Uterus (tissue), 4 donors: ENCODE results near the gene UBN1. TPM values are rescaled to one million over a fixed set of nuclear protein-coding genes. Genes with fewer than 3 reads are reported as not detected.

Source experiments
- DNase-seq, 2 donors: peaks; one replicate each; pipeline ENCODE4 v3.0.0-alpha.2; 2019 to 2020
- H3K27ac ChIP-seq, 2 donors: fragments of 200-600 bp; sonication (generic); 1 replicate in 1 of 2; 2 replicates in 1 of 2; pipeline ENCODE4 v1.5.1; 2016 to 2018
- H3K27me3 ChIP-seq, 2 donors: fragments of 200-600 bp; sonication (generic); one replicate each; pipeline ENCODE4 v1.5.1; 2018 to 2019; ENCODE audit warnings: control low read depth in 1 of 2
- H3K36me3 ChIP-seq, 2 donors: fragments of 200-600 bp; sonication (generic); one replicate each; pipeline ENCODE4 v1.5.1; 2019; ENCODE audit warnings: control low read depth in 1 of 2
- H3K4me1 ChIP-seq, 2 donors: fragments of 200-600 bp; sonication (generic); one replicate each; pipeline ENCODE4 v1.5.1; 2018 to 2019; ENCODE audit warnings: control low read depth in 1 of 2
- H3K4me3 ChIP-seq, 2 donors: fragments of 200-600 bp; sonication (generic); 1 replicate in 1 of 2; 2 replicates in 1 of 2; pipeline ENCODE4 v1.5.1; 2018 to 2019; ENCODE audit warnings: mild to moderate bottlenecking in 1 of 2
- H3K9me3 ChIP-seq, 2 donors: fragments of 200-600 bp; sonication (generic); one replicate each; pipeline ENCODE4 v1.5.1; 2019; ENCODE audit warnings: control low read depth in 1 of 2
- POLR2A ChIP-seq, 2 donors: fragments of 450-650 bp; IDR thresholded peaks; one replicate each; pipeline ENCODE4 v1.6.1; 2016; ENCODE audit warnings: antibody characterized with exemption in 2 of 2, mild to moderate bottlenecking in 1 of 2, moderate library complexity in 1 of 2
- intact Hi-C: fragments of 100-400 bp; cut with DNase I; formaldehyde crosslinking; loops from one replicate; pipeline ENCODE4 v1.15.1; 2023; ENCODE audit warnings: low total_unique reads
- total RNA-seq, 4 donors: library from RNA; depleted of rRNA in 3 of 4; stranded (reverse); fragments of >200 nt in 3 of 4; gene quantifications; one replicate each; pipeline versions ENCODE4 v1.1.0 to v1.2.4, GENCODE V29; 2014 to 2023
- TF ChIP-seq, protein P1 (sequence below), 4 experiments: fragments of 200-600 bp in 2 of 4; fragments of 450-650 bp in 2 of 4; sonication (generic) in 2 of 4; IDR thresholded peaks; one replicate each; pipeline ENCODE4 v1.5.1; 2016 to 2019; ENCODE audit warnings: antibody characterized with exemption in 4 of 4, mild to moderate bottlenecking in 2 of 4, moderate library complexity in 1 of 4
- donor health status: DM: yes; HTN: yes; CAD: no.

The UBN1 gene
- total RNA-seq, 4 donors from 2014 or later = 4.9 to 56.2 (median 33.4) TPM

DNA sequence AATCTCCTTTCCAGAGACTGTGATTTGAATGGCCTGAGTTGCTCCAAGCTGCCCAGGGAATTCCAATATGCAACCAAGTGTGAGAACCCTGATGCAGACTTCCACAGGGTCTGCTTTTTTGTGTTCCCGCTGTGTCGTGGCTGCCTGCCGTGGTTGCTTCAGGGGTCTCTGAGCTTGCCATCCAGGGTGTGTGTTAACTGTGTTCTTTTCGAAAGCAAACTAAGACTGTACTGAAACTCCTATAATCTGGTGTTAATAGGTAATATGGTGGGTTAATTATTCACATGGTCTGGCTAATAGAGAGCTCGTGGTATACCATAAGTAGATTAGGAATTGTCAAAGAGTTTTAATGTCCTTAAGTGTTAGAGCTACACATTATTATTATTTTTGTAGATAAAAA is 20.7 kb downstream of the UBN1 start:
- no peaks in the 10 kb centered on the region for H3K36me3 ChIP-seq
- TF ChIP-seq, protein P1, sequence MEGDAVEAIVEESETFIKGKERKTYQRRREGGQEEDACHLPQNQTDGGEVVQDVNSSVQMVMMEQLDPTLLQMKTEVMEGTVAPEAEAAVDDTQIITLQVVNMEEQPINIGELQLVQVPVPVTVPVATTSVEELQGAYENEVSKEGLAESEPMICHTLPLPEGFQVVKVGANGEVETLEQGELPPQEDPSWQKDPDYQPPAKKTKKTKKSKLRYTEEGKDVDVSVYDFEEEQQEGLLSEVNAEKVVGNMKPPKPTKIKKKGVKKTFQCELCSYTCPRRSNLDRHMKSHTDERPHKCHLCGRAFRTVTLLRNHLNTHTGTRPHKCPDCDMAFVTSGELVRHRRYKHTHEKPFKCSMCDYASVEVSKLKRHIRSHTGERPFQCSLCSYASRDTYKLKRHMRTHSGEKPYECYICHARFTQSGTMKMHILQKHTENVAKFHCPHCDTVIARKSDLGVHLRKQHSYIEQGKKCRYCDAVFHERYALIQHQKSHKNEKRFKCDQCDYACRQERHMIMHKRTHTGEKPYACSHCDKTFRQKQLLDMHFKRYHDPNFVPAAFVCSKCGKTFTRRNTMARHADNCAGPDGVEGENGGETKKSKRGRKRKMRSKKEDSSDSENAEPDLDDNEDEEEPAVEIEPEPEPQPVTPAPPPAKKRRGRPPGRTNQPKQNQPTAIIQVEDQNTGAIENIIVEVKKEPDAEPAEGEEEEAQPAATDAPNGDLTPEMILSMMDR (IDR thresholded peaks at IDR 0.05) = no peak
- TF ChIP-seq POLR2A (IDR thresholded peaks at IDR 0.05) = no peak
- intact Hi-C loops = no loop called here

DNA sequence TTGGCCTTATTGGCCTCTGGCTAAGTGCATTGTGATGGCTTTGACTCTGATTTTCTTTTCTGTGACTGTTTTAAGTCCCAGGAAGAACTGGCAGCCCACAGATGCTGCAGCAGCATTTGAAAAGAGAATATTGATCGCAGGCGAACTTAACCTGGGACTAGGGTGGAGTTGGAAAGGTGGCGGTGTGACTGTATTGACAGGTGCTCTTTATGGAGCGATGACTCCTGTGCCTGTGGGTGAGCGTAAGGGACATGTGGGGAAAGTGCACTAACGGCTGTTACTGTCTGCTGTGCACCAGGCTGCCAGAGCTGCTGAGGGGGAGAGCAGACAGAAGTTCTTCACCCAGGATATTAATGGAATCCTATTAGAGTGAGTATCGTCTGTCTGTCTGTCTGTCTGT is 21.3 kb downstream of the UBN1 start:
- no peak overlapping the region for H3K27ac ChIP-seq
- no peaks in the 10 kb centered on the region for H3K4me1 ChIP-seq
- H3K27me3 ChIP-seq = no peaks in the 10 kb centered on the region
- no peaks in the 10 kb centered on the region for H3K9me3 ChIP-seq
- TF ChIP-seq POLR2A (IDR thresholded peaks at IDR 0.05) = no peak
- TF ChIP-seq, protein P1 (IDR thresholded peaks at IDR 0.05) = no peak
- DNase-seq = no peak
- no peaks in the 10 kb centered on the region for H3K36me3 ChIP-seq
- intact Hi-C loops = no loop called here
- H3K4me3 ChIP-seq = no peak overlapping the region

More for the DNA sequence above, 20.7 kb downstream of the UBN1 start:
- DNase-seq = no peak
- no peak overlapping the region for H3K4me3 ChIP-seq
- H3K27me3 ChIP-seq = no peaks in the 10 kb centered on the region
- no peaks in the 10 kb centered on the region for H3K9me3 ChIP-seq
- H3K4me1 ChIP-seq = no peaks in the 10 kb centered on the region
- no peak overlapping the region for H3K27ac ChIP-seq

DNA sequence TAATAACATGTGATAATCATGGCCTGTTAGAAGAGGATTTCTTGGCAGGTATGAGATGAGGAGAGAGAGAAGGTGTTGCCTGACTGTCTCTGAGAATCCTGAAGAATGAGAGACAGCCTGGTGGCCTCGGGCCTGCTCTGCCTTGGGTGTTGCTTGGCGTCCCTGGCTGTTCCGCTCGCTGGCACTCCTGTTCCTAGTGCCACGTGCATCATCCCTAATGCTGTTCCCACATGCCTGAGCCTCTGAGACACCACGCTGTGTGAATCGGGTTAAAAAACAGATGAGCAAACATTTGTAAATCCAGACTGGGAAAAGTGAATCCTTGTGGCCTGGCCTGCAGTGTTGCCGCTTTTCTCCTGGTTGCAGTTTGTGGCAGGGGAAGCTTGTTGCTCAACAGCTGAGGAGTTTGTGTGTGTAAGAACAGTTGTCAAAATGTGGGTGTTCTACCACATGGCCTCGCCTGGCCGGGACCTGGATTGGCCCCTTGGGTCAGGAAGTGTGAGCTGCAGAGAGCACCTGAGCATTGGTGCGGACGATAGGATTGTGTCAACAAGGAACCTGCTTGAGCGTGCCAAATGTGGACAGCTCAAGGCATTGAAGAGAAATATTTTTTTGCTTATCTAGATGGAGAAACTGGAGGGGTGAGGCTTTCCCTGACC is 22.0 kb downstream of the UBN1 start:
- Histone ChIP-seq H3K9me3 (no peaks in the 10 kb centered on the region), H3K4me1 (no peaks in the 10 kb centered on the region), H3K4me3 (no peak overlapping the region), H3K27me3 (no peaks in the 10 kb centered on the region), H3K36me3 (no peaks in the 10 kb centered on the region), H3K27ac (no peak overlapping the region)
- DNase-seq = no peak
- intact Hi-C loops = no loop called here
- TF ChIP-seq, protein P1 (IDR thresholded peaks at IDR 0.05) = no peak
- TF ChIP-seq POLR2A (IDR thresholded peaks at IDR 0.05) = no peak

DNA sequence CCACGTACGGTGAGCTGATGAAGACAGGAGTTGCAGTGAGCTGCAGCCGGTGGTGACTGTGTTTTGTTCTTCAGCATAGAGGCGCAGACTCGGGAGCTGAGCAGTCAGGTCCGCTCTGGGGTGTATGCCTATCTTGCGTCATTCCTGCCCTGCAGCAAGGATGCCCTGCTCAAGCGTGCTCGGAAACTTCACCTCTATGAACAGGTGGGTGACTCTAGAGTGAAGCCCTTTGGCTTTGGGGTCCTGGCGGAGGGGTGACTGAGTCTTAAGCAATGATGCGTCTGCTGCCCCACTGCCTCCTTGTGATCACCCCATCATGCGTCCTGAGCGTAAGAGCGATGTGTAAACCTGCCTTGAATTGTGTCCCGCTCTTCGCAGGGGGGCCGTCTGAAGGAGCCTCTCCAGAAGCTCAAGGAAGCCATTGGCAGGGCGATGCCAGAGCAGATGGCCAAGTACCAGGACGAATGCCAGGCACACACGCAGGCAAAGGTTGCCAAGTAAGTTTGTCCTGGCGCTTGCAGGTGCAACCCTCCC is 22.9 kb downstream of the UBN1 start:
- no peak for DNase-seq
- H3K9me3 ChIP-seq = no peaks in the 10 kb centered on the region
- no peak overlapping the region for H3K27ac ChIP-seq
- no peaks in the 10 kb centered on the region for H3K36me3 ChIP-seq
- intact Hi-C loops = loop anchor here (10.0 kb wide), 1 partner anchor 1965 kb away; no protein-coding TSS in a partner anchor
- H3K4me1 ChIP-seq = no peaks in the 10 kb centered on the region
- no peak overlapping the region for H3K4me3 ChIP-seq
- TF ChIP-seq POLR2A (IDR thresholded peaks at IDR 0.05) = no peak
- TF ChIP-seq, protein P1 (IDR thresholded peaks at IDR 0.05) = no peak
- no peaks in the 10 kb centered on the region for H3K27me3 ChIP-seq

DNA sequence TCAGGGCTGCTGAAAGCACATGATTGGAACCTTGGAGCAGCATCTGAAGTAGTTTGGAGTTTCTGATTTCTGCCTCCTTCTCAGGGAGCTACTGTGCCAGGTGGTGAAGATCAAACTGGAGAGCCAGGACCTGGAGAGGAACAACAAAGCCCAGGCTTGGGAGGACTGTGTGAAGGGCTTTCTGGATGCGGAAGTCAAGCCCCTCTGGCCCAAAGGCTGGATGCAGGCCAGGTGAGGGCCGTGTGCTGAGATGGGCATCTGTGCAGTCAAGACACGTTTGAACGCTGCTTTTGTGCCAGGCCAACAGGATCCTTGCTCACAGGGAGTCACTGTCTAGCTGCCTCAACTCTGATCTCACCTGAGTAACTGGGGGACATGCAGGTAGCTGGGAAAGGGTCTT is 23.8 kb downstream of the UBN1 start:
- TF ChIP-seq POLR2A (IDR thresholded peaks at IDR 0.05) = no peak
- TF ChIP-seq, protein P1 (IDR thresholded peaks at IDR 0.05) = no peak
- Histone ChIP-seq H3K4me3 (no peak overlapping the region), H3K9me3 (no peaks in the 10 kb centered on the region), H3K27me3 (no peaks in the 10 kb centered on the region), H3K36me3 (no peaks in the 10 kb centered on the region), H3K27ac (no peak overlapping the region), H3K4me1 (no peaks in the 10 kb centered on the region)
- intact Hi-C loops = loop anchor here (10.0 kb wide), 1 partner anchor 1966 kb away; no protein-coding TSS in a partner anchor
- no peak for DNase-seq
